Sigmoid colon (tissue), 4 donors: ENCODE data around the gene NOTCH1.

Experiments
- EP300 ChIP-seq, 4 donors: sonication (generic); formaldehyde crosslinking; IDR thresholded peaks; one replicate each; pipeline ENCODE4 v1.6.1; 2017; ENCODE audit warnings: antibody characterized with exemption in 4 of 4
- TF ChIP-seq, protein P1 (sequence below), 4 experiments: fragments of 450-650 bp in 3 of 4; fragments of 200-600 bp in 1 of 4; IDR thresholded peaks; one replicate each; pipeline ENCODE4 v1.5.1; 2016 to 2019; ENCODE audit warnings: antibody characterized with exemption in 4 of 4, mild to moderate bottlenecking in 3 of 4, moderate library complexity in 2 of 4

DNA sequence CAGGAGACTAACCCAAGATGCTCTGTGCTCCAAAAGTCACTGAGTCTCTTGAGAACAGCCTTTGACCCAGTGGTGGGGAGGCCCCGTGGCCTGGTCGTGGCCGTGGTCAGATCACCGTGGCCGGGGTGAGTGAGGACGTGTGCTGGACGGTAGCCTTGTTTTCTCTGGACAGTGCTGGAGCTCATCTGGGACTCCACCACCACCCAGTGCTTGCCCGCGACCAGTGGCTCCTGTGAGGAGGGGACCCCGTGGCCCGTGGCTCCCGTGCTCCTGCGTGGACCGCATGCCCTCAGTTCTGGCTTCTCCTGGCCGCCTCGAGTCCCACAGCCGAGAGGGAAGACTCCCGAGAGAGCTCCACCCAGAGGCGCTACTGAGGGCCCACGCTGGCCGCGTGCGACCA, 15.9 kb upstream of the NOTCH1 start:
- TF ChIP-seq EP300 (IDR thresholded peaks at IDR 0.05): no peak
- TF ChIP-seq, protein P1, sequence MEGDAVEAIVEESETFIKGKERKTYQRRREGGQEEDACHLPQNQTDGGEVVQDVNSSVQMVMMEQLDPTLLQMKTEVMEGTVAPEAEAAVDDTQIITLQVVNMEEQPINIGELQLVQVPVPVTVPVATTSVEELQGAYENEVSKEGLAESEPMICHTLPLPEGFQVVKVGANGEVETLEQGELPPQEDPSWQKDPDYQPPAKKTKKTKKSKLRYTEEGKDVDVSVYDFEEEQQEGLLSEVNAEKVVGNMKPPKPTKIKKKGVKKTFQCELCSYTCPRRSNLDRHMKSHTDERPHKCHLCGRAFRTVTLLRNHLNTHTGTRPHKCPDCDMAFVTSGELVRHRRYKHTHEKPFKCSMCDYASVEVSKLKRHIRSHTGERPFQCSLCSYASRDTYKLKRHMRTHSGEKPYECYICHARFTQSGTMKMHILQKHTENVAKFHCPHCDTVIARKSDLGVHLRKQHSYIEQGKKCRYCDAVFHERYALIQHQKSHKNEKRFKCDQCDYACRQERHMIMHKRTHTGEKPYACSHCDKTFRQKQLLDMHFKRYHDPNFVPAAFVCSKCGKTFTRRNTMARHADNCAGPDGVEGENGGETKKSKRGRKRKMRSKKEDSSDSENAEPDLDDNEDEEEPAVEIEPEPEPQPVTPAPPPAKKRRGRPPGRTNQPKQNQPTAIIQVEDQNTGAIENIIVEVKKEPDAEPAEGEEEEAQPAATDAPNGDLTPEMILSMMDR (IDR thresholded peaks at IDR 0.05): no peak
